AG04450 (cell line): ENCODE results near the gene ANKEF1. TPM values are rescaled to one million over a fixed set of nuclear protein-coding genes. Genes with fewer than 3 reads are reported as not detected.
"Not testable (repeated sequence)": the region's sequence is repeated elsewhere in the genome, so short reads cannot be mapped to it uniquely, and the experiment has no call there.

Experiments used
- CTCF ChIA-PET: fragments of 300-600, 350-600 bp; formaldehyde crosslinking; extraction: SDS; loops from one replicate; lab custom pipeline; 2022; ENCODE audit warnings: antibody characterized with exemption, inconsistent platforms; lab: Charles Lee
- POLR2A ChIA-PET: fragments of 350-600 bp; formaldehyde crosslinking; extraction: SDS; loops from one replicate; lab custom pipeline; 2021; ENCODE audit warnings: antibody characterized with exemption, inconsistent platforms; lab: Yijun Ruan, JAX
- DNase-seq: peaks from one replicate; pipeline ENCODE4 v3.0.0-alpha.2; 2011; ENCODE audit warnings: low read depth, low spot score
- H3K27ac ChIP-seq: one replicate; pipeline ENCODE4 v1.5.1; 2012; ENCODE audit warnings: low read depth, low read length, control low read depth
- H3K27me3 ChIP-seq: one replicate; pipeline ENCODE4 v1.6.0; 2012; ENCODE audit warnings: low read length; ENCODE audit not compliant: control insufficient read depth, insufficient read depth
- H3K4me3 ChIP-seq: 2 replicates; pipeline ENCODE4 v1.5.1; 2011; ENCODE audit warnings: mild to moderate bottlenecking, low read depth, low read length, control low read depth
- H3K9me3 ChIP-seq: 2 replicates; pipeline ENCODE4 v1.5.1; 2012; ENCODE audit warnings: low read length; ENCODE audit not compliant: control insufficient read depth, insufficient read depth
- CTCF ChIP-seq: IDR thresholded peaks from 2 replicates; pipeline ENCODE4 v1.5.1; 2011; ENCODE audit warnings: low read depth, low read length, control low read depth, inconsistent platforms
- polyA plus RNA-seq: library from polyadenylated mRNA; depleted of rRNA; stranded (reverse); fragments of >200 nt; gene quantifications from 2 replicates; pipeline ENCODE4 v1.2.3, GENCODE V29; 2011

Gene ANKEF1
- polyA plus RNA-seq, 1 experiment, result 0.78 TPM

- H3K27me3 ChIP-seq, result no peaks in the 10 kb centered on the region
- POLR2A ChIA-PET, result no interaction called here
- no peak overlapping the region for H3K4me3 ChIP-seq
- no peak overlapping the region for H3K27ac ChIP-seq
- no peak for DNase-seq
- TF ChIP-seq CTCF, result no peak
- no peaks in the 10 kb centered on the region for H3K9me3 ChIP-seq
- CTCF ChIA-PET, result no interaction called here
Measured at GRCh38 chr20:10023911-10024310, 10.9 kb upstream of the ANKEF1 start.

GRCh38 chr20:10031451-10032215 lies 3.2 kb upstream of the ANKEF1 start:
- H3K9me3 ChIP-seq, H3K27me3 ChIP-seq, DNase-seq, H3K27ac ChIP-seq, H3K4me3 ChIP-seq, POLR2A ChIA-PET: not testable (repeated sequence)
- CTCF ChIA-PET, result interaction anchor here (3.1 kb wide), 1 partner anchor 59 kb away, joined by 9 read pairs; no protein-coding TSS in a partner anchor

DNA sequence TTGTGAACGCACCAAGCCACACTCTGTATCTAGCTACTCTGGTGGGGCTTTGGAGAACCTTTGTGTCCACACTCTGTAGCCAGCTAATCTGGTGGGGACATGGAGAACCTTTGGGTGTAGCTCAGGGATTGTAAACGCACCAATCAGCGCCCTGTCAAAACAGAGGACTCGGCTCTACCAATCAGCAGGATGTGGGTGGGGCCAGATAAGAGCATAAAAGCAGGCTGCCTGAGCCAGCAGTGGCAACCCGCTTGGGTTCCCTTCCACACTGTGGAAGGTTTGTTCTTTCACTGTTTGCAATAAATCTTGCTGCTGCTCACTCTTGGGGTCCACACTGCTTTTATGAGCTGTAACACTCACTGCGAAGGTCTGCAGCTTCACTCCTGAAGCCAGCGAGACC lies 2.5 kb upstream of the ANKEF1 start:
- CTCF ChIA-PET, DNase-seq: not testable (repeated sequence)

DNA sequence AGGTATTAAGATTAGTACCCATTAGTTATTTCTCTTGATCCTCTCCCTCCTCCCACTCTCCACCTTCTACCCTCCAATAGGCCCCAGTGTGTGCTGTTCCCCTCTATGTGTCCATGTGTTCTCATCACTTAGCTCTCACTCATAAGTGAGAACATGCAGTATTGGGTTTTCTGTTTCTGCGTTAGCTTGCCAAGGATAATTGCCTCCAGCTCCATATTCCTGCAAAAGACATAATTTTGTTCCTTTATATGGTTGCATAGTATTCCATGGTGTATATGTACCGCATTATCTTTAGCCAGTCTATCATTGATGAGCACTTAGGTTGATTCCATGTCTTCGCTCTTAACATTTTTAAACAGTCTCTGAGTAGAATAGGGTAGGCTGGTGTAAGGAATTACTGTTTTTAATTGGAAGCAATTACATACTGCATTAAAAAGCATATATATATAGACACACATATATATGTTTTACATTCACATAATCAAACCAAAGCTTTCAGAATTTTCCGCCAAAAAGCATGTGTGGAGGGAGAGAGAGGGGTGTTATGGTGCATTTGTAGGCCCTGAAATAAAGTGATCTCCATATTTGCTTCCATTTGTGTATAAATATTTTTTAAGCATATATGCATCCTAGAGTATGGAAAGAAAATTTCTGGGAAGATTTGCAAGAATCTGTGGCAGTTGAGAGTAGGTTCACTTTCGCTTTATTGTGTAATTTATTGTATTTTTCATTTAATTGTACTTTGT lies 709 bp upstream of the ANKEF1 start:
- Histone ChIP-seq H3K27me3 (no peaks in the 10 kb centered on the region), H3K4me3 (peak overlapping the region; percentile 62; the same call in 1 of the 2 replicates), H3K27ac (no peak overlapping the region), H3K9me3 (no peaks in the 10 kb centered on the region; the same call in 1 of the 2 replicates)
- ChIA-PET CTCF (interaction anchor here (0.7 to 0.9 kb wide), 2 partner anchors 56 to 57 kb away, joined by 5 to 6 read pairs; no protein-coding TSS in a partner anchor), POLR2A (no interaction called here)
- no peak for TF ChIP-seq CTCF
- DNase-seq, result no peak

More for the DNA sequence above, 2.5 kb upstream of the ANKEF1 start:
- H3K27ac ChIP-seq, H3K4me3 ChIP-seq, H3K27me3 ChIP-seq, POLR2A ChIA-PET, H3K9me3 ChIP-seq: not testable (repeated sequence)

GRCh38 chr20:10036321-10036720 lies 1.5 kb downstream of the ANKEF1 start:
- DNase-seq, POLR2A ChIA-PET, H3K4me3 ChIP-seq, H3K27ac ChIP-seq, H3K9me3 ChIP-seq, H3K27me3 ChIP-seq: not testable (repeated sequence)
- CTCF ChIA-PET, result interaction anchor here (0.9 kb wide), 2 partner anchors 54 to 58 kb away, joined by 3 read pairs; no protein-coding TSS in a partner anchor

DNA sequence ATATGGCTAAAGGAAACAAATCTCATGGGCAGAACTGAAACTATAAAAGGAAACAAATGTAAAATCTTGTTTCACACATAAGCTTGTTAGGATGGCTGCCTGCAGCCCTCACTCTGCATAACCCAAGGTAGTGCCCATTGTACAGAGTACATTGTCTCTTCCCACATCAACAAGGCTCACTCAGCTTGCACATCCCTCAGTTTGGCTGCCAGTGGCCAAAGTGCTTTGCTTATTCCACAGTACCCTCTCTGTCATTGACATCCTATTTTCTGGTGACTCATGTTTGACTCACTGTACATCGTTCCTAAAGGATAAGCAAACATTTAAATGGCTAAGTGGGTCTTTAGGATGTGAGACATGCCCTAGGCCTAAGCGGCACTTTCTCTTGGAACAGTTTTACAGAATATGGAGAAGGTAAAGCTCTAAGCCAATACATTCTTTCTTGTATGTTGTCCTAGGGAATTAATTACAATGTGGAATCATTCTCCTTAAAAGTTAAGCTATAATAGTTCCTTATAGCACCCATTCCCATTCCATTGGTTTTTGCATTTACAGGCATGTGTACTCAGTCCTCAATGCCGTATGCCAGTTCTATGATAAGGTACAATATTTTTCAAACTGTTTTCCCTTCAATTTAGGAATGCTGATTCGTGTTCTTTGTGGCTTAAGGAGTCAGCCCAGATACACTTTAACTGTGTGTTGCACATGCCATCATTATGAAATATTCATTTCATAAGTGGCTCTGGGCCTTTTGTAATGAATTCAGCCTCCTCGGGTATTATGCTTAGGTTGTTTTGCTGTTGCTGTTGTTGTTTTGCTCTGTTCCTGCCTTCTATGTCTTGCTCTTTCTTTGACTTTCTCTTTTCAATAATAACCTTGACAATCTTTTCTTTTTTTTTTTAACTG lies 5.5 kb downstream of the ANKEF1 start:
- CTCF ChIA-PET, result interaction anchor here (1.3 to 2.2 kb wide), 2 partner anchors 51 to 62 kb away, joined by 3 to 7 read pairs; no protein-coding TSS in a partner anchor
- Histone ChIP-seq H3K9me3 (no peaks in the 10 kb centered on the region), H3K27me3 (no peaks in the 10 kb centered on the region), H3K4me3 (no peak overlapping the region), H3K27ac (no peak overlapping the region)
- DNase-seq, result peak; percentile 13
- POLR2A ChIA-PET, result no interaction called here
- TF ChIP-seq CTCF, result no peak
